A549 (cell line): ENCODE data around the gene COG8. TPM values are rescaled to one million over a fixed set of nuclear protein-coding genes. Genes with fewer than 3 reads are reported as not detected.
A peak's percentile ranks its signal among the peaks of the same experiment; 100 is the strongest.
"Not testable (repeated sequence)": the region's sequence is repeated elsewhere in the genome, so short reads cannot be mapped to it uniquely, and the experiment has no call there.

Experiments used
- ATAC-seq, 2 experiments: fragments of 200-7000 bp in 1 of 2; fragments of >200 bp in 1 of 2; cut with Nextera tagmentation in 1 of 2; cut with Tn5 transposase in 1 of 2; 3 replicates each; pipeline versions ENCODE4 v1.8.0 to v1.9.1; 2018 to 2020; ENCODE audit warnings: mild to moderate bottlenecking in 1 of 2, moderate library complexity in 1 of 2
- CTCF ChIA-PET: fragments of 300-600 bp; sonication (Branson Sonifier 250); formaldehyde crosslinking; extraction: SDS; loops from one replicate; lab custom pipeline; 2021; ENCODE audit warnings: antibody characterized with exemption, inconsistent platforms; lab: Yijun Ruan, JAX
- POLR2A ChIA-PET: fragments of 350-600 bp; formaldehyde crosslinking; extraction: SDS; loops from one replicate; lab custom pipeline; 2021; ENCODE audit warnings: antibody characterized with exemption, inconsistent platforms; lab: Yijun Ruan, JAX
- DNase-seq, 2 experiments: peaks; one replicate each; pipeline versions ENCODE4 v3.0.0 to v3.0.0-alpha.2; 2011 to 2016; ENCODE audit warnings: low read depth in 1 of 2, low spot score in 1 of 2
- FAIRE-seq: peaks from 2 replicates; lab custom pipeline; 2011; peaks lifted over from hg19 to GRCh38; lab: Jason Lieb, UNC
- H3K27ac ChIP-seq, 2 experiments: fragments of >200 bp; sonication (Bioruptor Twin); formaldehyde crosslinking; 3 replicates each; pipeline ENCODE4 v1.5.1; 2016 to 2017
- H3K4me1 ChIP-seq: fragments of >200 bp; sonication (Bioruptor Twin); formaldehyde crosslinking; 3 replicates; pipeline ENCODE4 v1.6.1; 2016
- H3K4me2 ChIP-seq: fragments of >200 bp; sonication (Bioruptor Twin); formaldehyde crosslinking; 3 replicates; pipeline ENCODE4 v1.6.1; 2016
- H3K4me3 ChIP-seq: fragments of >200 bp; sonication (Bioruptor Twin); formaldehyde crosslinking; 3 replicates; pipeline ENCODE4 v1.5.1; 2016
- H3K9me3 ChIP-seq: fragments of >200 bp; sonication (Bioruptor Twin); formaldehyde crosslinking; 3 replicates; pipeline ENCODE4 v1.6.1; 2016
- BHLHE40 ChIP-seq: IDR thresholded peaks from 2 replicates; pipeline ENCODE4 v1.6.1; 2012; ENCODE audit warnings: low read depth, low read length, inconsistent platforms
- CEBPB ChIP-seq, 2 experiments: fragments of >200 bp in 1 of 2; sonication (Bioruptor Twin) in 1 of 2; formaldehyde crosslinking in 1 of 2; IDR thresholded peaks; 2 replicates each; pipeline ENCODE4 v1.6.1; 2012 to 2016
- ESRRA ChIP-seq: fragments of 150-350 bp; IDR thresholded peaks from 2 replicates; pipeline ENCODE4 v1.6.1; 2014; ENCODE audit warnings: mild to moderate bottlenecking, low read length, borderline replicate concordance
- GATA3 ChIP-seq: IDR thresholded peaks from 2 replicates; pipeline ENCODE4 v1.6.1; 2012; ENCODE audit warnings: borderline replicate concordance
- HEYL ChIP-seq: fragments of 250-450 bp; sonication (Bioruptor Pico); IDR thresholded peaks from 2 replicates; pipeline ENCODE4 v1.8.0; 2021; ENCODE audit warnings: mild to moderate bottlenecking, moderate library complexity
- HOXB13 ChIP-seq: fragments of 250-450 bp; sonication (Bioruptor Pico); IDR thresholded peaks from 2 replicates; pipeline ENCODE4 v1.5.0; 2020; ENCODE audit warnings: low read depth, mild to moderate bottlenecking, moderate library complexity
- HOXB5 ChIP-seq: fragments of 250-450 bp; sonication (Bioruptor Pico); IDR thresholded peaks from 2 replicates; pipeline ENCODE4 v1.5.0; 2020; ENCODE audit warnings: mild to moderate bottlenecking, moderate library complexity
- JUN ChIP-seq, 2 experiments: fragments of >200 bp; sonication (Bioruptor Twin); formaldehyde crosslinking; IDR thresholded peaks; 2 replicates in 1 of 2; 3 replicates in 1 of 2; pipeline ENCODE4 v1.6.1; 2016 to 2017
- MAX ChIP-seq: IDR thresholded peaks from 2 replicates; pipeline ENCODE4 v1.6.1; 2012
- NPAS2 ChIP-seq: fragments of 250-450 bp; sonication (Bioruptor Pico); IDR thresholded peaks from 2 replicates; pipeline ENCODE4 v1.8.0; 2022; ENCODE audit warnings: mild to moderate bottlenecking, moderate library complexity, borderline replicate concordance
- RAD21 ChIP-seq, 2 experiments: fragments of >200 bp in 1 of 2; sonication (Bioruptor Twin) in 1 of 2; formaldehyde crosslinking in 1 of 2; IDR thresholded peaks in 1 of 2; conservative IDR thresholded peaks in 1 of 2; 2 replicates in 1 of 2; 3 replicates in 1 of 2; pipeline ENCODE4 v1.6.1; 2012 to 2018; ENCODE audit warnings: inconsistent platforms in 1 of 2
- SMC3 ChIP-seq: fragments of >200 bp; sonication (Bioruptor Twin); formaldehyde crosslinking; IDR thresholded peaks from 3 replicates; pipeline ENCODE4 v1.6.1; 2018; ENCODE audit warnings: inconsistent platforms
- ZNF302 ChIP-seq: fragments of 250-450 bp; sonication (Bioruptor Pico); IDR thresholded peaks from 2 replicates; pipeline ENCODE4 v1.9.0; 2021; ENCODE audit warnings: inconsistent platforms, mild to moderate bottlenecking, moderate library complexity
- WGBS: methylation state at CpG from one replicate; pipeline ENCODE4 v1.1.6; 2017; ENCODE audit errors: missing lambda C conversion rate; 5-methylcytosine and 5-hydroxymethylcytosine counted together
- polyA plus RNA-seq, 4 experiments: library from polyadenylated mRNA; depleted of rRNA in 3 of 4; stranded (reverse); fragments of >200 nt; fragmentation: RNase III in 1 of 4; extraction: RNeasy Plus Mini Kit Qiagen cat#74134 plus additional on column Dnase treatment in 1 of 4; gene quantifications; 2 replicates in 3 of 4; 3 replicates in 1 of 4; pipeline ENCODE4 v1.2.3, GENCODE V29; 2011 to 2017
- TF ChIP-seq, protein P1 (sequence below): fragments of 150-350 bp; IDR thresholded peaks from 2 replicates; pipeline ENCODE4 v1.6.1; 2014; ENCODE audit warnings: low read depth, mild to moderate bottlenecking, low read length
- TF ChIP-seq, protein P2 (sequence below): fragments of 250-450 bp; sonication (Bioruptor Pico); IDR thresholded peaks from 2 replicates; pipeline ENCODE4 v1.5.0; 2021; ENCODE audit warnings: mild to moderate bottlenecking, moderate library complexity, borderline replicate concordance
- TF ChIP-seq, protein P3 (sequence below): fragments of >200 bp; sonication (Bioruptor Twin); formaldehyde crosslinking; IDR thresholded peaks from 3 replicates; pipeline ENCODE4 v1.5.1; 2016

The COG8 gene
- polyA plus RNA-seq, 2 of the 4 experiments (the other 2 are of a cell fraction): 21.4 to 24.3 TPM

DNA sequence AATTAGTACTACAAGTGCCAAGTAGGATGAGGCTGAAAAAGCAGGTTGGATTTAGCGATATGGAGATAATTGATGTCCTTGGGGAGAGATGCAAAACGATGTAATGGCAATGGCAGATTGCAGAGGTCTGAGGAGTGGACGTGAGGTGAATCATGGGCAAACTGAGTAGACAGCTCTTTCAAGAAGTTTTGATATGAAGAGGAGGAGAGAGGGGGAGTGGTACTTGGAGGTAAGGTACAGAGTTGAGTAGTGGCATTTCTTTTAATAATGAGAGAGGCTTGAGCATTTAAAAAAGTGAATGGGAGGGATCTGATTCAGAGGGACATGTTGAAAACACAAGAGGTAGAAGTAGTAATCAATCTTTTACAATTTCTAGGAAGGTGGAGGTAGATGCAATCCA is 46.0 kb downstream of the COG8 start:
- ChIA-PET POLR2A (no interaction called here), CTCF (interaction anchor here (1.3 kb wide), 1 partner anchor 143 kb away, joined by 4 read pairs; no protein-coding TSS in a partner anchor)
- Histone ChIP-seq H3K9me3 (no peaks in the 10 kb centered on the region), H3K4me3 (no peak overlapping the region), H3K4me1 (peaks cover 5% of the 10 kb centered on the region; the same call in 1 of the 3 replicates), H3K4me2 (no peak overlapping the region), H3K27ac (no peak overlapping the region)
- 77% methylated on average over 3 of the region's 3 CpGs for WGBS
- DNase-seq (no peak), FAIRE-seq (no peak), ATAC-seq (no peak)
- TF ChIP-seq HEYL (CRISPR knock-in tag) (no peak), HOXB13 (CRISPR knock-in tag) (no peak), ESRRA (no peak), HOXB5 (no peak), SMC3 (no peak), ZNF302 (CRISPR knock-in tag) (no peak), JUN (IDR thresholded peaks at IDR 0.05) (no peak), BHLHE40 (no peak), MAX (no peak), NPAS2 (no peak), GATA3 (no peak)
- TF ChIP-seq, protein P1, sequence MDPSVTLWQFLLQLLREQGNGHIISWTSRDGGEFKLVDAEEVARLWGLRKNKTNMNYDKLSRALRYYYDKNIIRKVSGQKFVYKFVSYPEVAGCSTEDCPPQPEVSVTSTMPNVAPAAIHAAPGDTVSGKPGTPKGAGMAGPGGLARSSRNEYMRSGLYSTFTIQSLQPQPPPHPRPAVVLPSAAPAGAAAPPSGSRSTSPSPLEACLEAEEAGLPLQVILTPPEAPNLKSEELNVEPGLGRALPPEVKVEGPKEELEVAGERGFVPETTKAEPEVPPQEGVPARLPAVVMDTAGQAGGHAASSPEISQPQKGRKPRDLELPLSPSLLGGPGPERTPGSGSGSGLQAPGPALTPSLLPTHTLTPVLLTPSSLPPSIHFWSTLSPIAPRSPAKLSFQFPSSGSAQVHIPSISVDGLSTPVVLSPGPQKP: no peak
- TF ChIP-seq, protein P2, sequence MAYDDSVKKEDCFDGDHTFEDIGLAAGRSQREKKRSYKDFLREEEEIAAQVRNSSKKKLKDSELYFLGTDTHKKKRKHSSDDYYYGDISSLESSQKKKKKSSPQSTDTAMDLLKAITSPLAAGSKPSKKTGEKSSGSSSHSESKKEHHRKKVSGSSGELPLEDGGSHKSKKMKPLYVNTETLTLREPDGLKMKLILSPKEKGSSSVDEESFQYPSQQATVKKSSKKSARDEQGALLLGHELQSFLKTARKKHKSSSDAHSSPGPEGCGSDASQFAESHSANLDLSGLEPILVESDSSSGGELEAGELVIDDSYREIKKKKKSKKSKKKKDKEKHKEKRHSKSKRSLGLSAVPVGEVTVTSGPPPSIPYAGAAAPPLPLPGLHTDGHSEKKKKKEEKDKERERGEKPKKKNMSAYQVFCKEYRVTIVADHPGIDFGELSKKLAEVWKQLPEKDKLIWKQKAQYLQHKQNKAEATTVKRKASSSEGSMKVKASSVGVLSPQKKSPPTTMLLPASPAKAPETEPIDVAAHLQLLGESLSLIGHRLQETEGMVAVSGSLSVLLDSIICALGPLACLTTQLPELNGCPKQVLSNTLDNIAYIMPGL (CRISPR knock-in tag): no peak

DNA sequence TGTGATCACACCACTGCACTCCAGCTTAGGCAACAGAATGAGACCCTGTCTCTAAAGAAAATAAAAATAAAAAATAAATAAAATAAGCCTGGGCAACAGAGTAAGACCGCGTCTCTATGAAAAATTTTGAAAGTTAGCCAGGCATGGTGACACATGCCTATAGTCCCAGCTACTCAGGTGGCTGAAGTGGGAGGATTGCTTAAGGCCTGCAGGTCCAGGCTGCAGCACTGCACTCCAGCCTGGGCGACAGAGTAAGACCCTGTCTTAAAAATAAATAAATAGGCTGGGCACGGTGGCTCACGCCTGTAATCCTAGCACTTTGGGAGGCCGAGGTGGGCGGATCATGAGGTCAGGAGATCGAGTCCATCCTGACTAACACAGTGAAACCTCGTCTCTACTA is 47.7 kb downstream of the COG8 start:
- H3K4me3 ChIP-seq, FAIRE-seq, H3K4me1 ChIP-seq, DNase-seq, POLR2A ChIA-PET, ATAC-seq, H3K4me2 ChIP-seq, H3K27ac ChIP-seq, H3K9me3 ChIP-seq: not testable (repeated sequence)
- WGBS: 92% methylated on average over 9 of the region's 9 CpGs
- CTCF ChIA-PET: interaction anchor here (0.9 to 9.7 kb wide), 3 partner anchors 12 to 761 kb away, joined by 3 to 133 read pairs (median 3); no protein-coding TSS in a partner anchor

- TF ChIP-seq RAD21 (conservative IDR thresholded peaks at IDR 0.05 in 1 of 2, IDR thresholded peaks at IDR 0.05 in 1 of 2): peak; percentile 68 to 78
- TF ChIP-seq SMC3: peak; percentile 90
- TF ChIP-seq CEBPB (IDR thresholded peaks at IDR 0.05): peak in 1 of 2 experiments; percentile 60; a peak in 3 of 4 replicates
- no peak for TF ChIP-seq HOXB13 (CRISPR knock-in tag)
- TF ChIP-seq, protein P3, sequence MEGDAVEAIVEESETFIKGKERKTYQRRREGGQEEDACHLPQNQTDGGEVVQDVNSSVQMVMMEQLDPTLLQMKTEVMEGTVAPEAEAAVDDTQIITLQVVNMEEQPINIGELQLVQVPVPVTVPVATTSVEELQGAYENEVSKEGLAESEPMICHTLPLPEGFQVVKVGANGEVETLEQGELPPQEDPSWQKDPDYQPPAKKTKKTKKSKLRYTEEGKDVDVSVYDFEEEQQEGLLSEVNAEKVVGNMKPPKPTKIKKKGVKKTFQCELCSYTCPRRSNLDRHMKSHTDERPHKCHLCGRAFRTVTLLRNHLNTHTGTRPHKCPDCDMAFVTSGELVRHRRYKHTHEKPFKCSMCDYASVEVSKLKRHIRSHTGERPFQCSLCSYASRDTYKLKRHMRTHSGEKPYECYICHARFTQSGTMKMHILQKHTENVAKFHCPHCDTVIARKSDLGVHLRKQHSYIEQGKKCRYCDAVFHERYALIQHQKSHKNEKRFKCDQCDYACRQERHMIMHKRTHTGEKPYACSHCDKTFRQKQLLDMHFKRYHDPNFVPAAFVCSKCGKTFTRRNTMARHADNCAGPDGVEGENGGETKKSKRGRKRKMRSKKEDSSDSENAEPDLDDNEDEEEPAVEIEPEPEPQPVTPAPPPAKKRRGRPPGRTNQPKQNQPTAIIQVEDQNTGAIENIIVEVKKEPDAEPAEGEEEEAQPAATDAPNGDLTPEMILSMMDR: peak; percentile 91
- Histone ChIP-seq H3K27ac (peak overlapping the region in 1 of 2 experiments; percentile 38; a peak in 1 of 6 replicates), H3K4me1 (peaks cover 12% of the 10 kb centered on the region; the same call in 2 of the 3 replicates), H3K4me3 (no peak overlapping the region), H3K9me3 (no peaks in the 10 kb centered on the region), H3K4me2 (no peak overlapping the region)
- ATAC-seq: peak in 1 of 2 experiments; percentile 64; a peak in 3 of 6 replicates
- DNase-seq: peak; percentile 25 to 70
- 60% methylated on average over 13 of the region's 13 CpGs for WGBS
- ChIA-PET POLR2A (interaction anchor here (1.7 kb wide), 1 partner anchor 100 kb away, joined by 5 read pairs; the partner anchor contains the start of gene SNTB2), CTCF (interaction anchor here (0.6 to 9.7 kb wide), 27 partner anchors 10 to 154 kb away, joined by 3 to 133 read pairs (median 6); partner anchors contain the start of gene SNTB2)
- FAIRE-seq: no peak
Observed at GRCh38 chr16:69286941-69287713, 52.2 kb downstream of the COG8 start.
